ENCODE results near the gene CRHR1.

DNA sequence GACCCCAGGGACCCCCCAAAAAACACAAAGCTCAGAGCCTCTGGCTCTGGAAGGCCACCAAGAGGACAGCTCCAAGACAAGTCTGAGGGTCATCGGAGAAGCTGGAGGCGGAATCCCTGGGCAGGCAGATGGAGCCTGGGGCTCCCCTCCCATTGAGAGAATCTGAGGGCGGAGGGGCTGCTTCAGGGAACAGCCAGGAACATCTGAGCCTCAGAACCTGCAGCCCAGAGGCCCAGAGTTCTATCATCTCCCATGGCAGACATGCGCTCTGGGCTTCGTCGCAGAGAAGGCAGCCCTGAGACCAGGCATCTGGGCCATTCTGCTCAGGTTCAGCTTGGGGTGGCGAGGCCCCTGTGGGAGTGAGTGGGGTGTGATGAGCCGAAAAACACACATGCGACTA lies 53.5 kb downstream of the CRHR1 start:
- TF ChIP-seq POLR2AphosphoS5 (IDR thresholded peaks at IDR 0.05; ENCODE audit: borderline replicate concordance, low read depth, low read length): no peak
- no peak for TF ChIP-seq EZH2 (IDR thresholded peaks at IDR 0.05)
